ENCODE measurements around the gene AMPD2.

DNA sequence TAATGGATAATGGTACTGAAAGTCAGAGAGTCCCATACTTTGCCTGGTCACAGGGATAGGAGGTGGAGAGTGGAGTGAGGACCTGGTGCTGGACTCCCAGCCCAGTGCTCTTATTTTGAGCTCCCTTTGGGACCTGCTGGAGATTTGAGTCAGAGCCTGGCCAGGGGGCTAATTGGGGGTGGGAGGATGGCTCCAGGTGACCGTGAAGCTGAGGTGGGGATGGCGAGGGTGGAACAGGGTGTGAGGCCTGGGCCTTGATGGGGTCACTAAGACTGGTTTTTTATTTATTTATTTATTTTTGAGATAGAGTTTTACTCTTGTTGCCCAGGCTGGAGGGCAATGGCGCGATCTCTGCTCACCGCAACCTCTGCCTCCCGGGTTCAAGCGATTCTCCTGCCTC, 17.8 kb downstream of the AMPD2 start:
- TF ChIP-seq EZH2phosphoT487 (IDR thresholded peaks at IDR 0.05; ENCODE audit: insufficient read depth, low read depth): no peak
- TF ChIP-seq EZH2 (IDR thresholded peaks at IDR 0.05; ENCODE audit: insufficient read depth, poor library complexity, severe bottlenecking): no peak
